Spinal cord (tissue), 10 donors: ENCODE results near the gene OR4D11. TPM values are rescaled to one million over a fixed set of nuclear protein-coding genes. Genes with fewer than 3 reads are reported as not detected.
"Not testable (repeated sequence)": the region's sequence is repeated elsewhere in the genome, so short reads cannot be mapped to it uniquely, and the experiment has no call there.

Source experiments
- DNase-seq, 6 donors: peaks; one replicate each; pipeline versions ENCODE4 v3.0.0 to v3.0.0-alpha.2; 2013 to 2015; ENCODE audit warnings: low spot score in 6 of 6, low read depth in 4 of 6
- H3K27ac ChIP-seq: one replicate; pipeline ENCODE4 v1.5.1; 2013; ENCODE audit warnings: low read depth, low read length, control low read depth
- H3K27me3 ChIP-seq: one replicate; pipeline ENCODE4 v1.6.1; 2013; ENCODE audit warnings: low read length; ENCODE audit not compliant: control insufficient read depth, insufficient read depth
- H3K36me3 ChIP-seq: one replicate; pipeline ENCODE4 v1.6.1; 2013; ENCODE audit warnings: low read length; ENCODE audit not compliant: control insufficient read depth, insufficient read depth
- H3K4me1 ChIP-seq: one replicate; pipeline ENCODE4 v1.6.1; 2013; ENCODE audit warnings: low read length; ENCODE audit not compliant: control insufficient read depth, insufficient read depth
- H3K4me3 ChIP-seq: one replicate; pipeline ENCODE4 v1.5.1; 2013; ENCODE audit warnings: low read depth, low read length, control low read depth
- H3K9me3 ChIP-seq: one replicate; pipeline ENCODE4 v1.6.1; 2013; ENCODE audit warnings: low read length; ENCODE audit not compliant: control insufficient read depth, insufficient read depth
- WGBS: methylation state at CpG from one replicate; pipeline ENCODE4 v1.1.5; 2013; ENCODE audit warnings: missing lambda C conversion rate; ENCODE audit not compliant: insufficient coverage; 5-methylcytosine and 5-hydroxymethylcytosine counted together
- polyA plus RNA-seq, 2 donors: library from polyadenylated mRNA; unstranded; fragments of 120-200 nt; gene quantifications; one replicate each; pipeline ENCODE4 v1.2.1, GENCODE V29; 2013; ENCODE audit not compliant: insufficient read length in 2 of 2
- total RNA-seq, 2 donors: library from RNA; depleted of rRNA in 1 of 2; stranded (reverse); fragments of 120-200 nt in 1 of 2; fragments of >200 nt in 1 of 2; gene quantifications; one replicate each; pipeline versions ENCODE4 v1.2.3 to v1.2.4, GENCODE V29; 2013 to 2014
- donor health status: healthy.

OR4D11 gene
- total and polyA plus RNA-seq, 4 donors, result not detected

DNA sequence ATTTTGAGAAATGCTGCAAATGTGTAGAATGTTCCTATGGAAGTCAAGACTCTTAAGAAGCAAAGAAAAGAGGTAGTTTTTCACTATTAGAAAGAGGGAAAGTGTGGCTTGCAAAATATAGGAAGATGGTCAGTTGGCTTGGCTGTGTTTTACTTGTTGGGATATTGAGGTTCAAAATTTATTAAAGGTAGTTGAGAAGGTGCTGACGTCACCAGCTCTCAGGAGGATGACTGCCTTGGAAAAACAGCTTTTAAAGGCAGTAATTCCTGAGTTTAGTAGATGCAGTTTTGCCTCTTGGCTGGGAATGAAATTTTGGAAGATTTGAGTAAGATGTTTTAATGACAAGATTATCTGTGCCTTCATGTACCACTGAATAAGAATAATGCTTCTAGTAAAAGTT, 8.3 kb downstream of the OR4D11 start:
- H3K9me3 ChIP-seq, result no peaks in the 10 kb centered on the region
- no peaks in the 10 kb centered on the region for H3K4me1 ChIP-seq
- no peak overlapping the region for H3K27ac ChIP-seq
- no peaks in the 10 kb centered on the region for H3K36me3 ChIP-seq
- no peaks in the 10 kb centered on the region for H3K27me3 ChIP-seq
- DNase-seq, result no peak
- H3K4me3 ChIP-seq, result no peak overlapping the region
- WGBS, result 88% methylated on average over 1 of the region's 1 CpG

DNA sequence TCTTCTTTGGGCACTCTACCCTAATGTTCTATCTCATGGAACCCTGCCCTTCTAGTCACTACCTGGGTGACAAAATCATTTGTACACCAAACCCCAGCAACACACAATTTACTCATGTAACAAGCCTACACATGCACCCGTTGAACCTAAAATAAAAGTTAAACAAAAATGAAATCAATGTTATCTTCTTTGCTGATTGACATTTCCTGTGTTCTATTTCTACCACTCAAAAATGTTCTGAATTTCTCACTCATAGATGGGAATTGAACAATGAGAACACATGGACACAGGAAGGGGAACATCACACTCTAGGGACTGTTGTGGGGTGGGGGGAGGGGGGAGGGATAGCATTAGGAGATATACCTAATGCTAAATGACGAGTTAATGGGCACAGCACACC, 16.8 kb downstream of the OR4D11 start:
- not testable (repeated sequence) for H3K4me3 ChIP-seq, DNase-seq, H3K27ac ChIP-seq, H3K9me3 ChIP-seq, H3K27me3 ChIP-seq, H3K36me3 ChIP-seq, H3K4me1 ChIP-seq
- WGBS, result no CpG with 5 or more reads among the region's 2 CpGs

DNA sequence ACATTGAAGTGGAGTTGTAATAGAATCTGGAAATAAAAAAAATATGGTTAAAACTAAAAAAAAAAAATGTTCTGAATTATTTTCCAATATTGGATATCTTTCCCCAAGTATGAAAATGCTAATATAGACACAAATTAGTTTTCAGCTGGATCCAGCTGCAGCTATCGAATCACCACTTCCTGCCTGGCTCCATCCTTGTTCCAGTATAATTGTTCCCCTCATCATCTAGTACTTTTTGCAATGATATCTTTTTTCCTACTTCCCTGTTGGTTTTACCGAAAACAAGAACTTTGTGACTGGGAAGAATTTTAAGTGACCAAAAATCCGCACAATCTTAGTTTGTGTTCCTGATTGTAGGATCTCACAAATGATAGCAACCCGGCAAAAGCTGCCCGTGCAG, 17.4 kb downstream of the OR4D11 start:
- 94% methylated on average over 4 of the region's 5 CpGs for WGBS
- DNase-seq, result no peak
- H3K9me3 ChIP-seq, result no peaks in the 10 kb centered on the region
- H3K4me3 ChIP-seq, result no peak overlapping the region
- H3K36me3 ChIP-seq, result no peaks in the 10 kb centered on the region
- H3K4me1 ChIP-seq, result no peaks in the 10 kb centered on the region
- H3K27me3 ChIP-seq, result no peaks in the 10 kb centered on the region
- no peak overlapping the region for H3K27ac ChIP-seq

DNA sequence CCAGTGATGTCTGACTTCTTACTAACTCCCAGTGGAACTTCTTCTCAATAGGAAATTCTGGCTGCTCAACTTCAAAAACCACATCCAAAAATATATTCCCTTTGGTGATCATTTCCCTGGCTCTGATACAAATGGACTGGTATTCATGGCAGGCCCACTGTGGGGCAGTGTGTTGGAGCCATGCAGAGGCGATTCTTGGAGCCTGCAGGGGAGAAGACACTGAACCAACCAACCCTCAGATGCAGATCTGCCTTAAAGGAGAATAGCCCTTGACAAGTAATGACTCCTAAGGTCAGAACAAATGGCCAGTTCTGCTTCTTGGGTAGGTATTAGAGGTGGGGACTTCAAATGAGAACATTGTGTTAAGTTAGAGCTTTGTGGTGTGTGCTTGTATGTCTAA, 20.2 kb downstream of the OR4D11 start:
- Histone ChIP-seq H3K27me3 (no peaks in the 10 kb centered on the region), H3K4me3 (no peak overlapping the region), H3K4me1 (no peaks in the 10 kb centered on the region), H3K9me3 (no peaks in the 10 kb centered on the region), H3K36me3 (no peaks in the 10 kb centered on the region), H3K27ac (no peak overlapping the region)
- WGBS, result no CpG with 5 or more reads among the region's 1 CpG
- no peak for DNase-seq

DNA sequence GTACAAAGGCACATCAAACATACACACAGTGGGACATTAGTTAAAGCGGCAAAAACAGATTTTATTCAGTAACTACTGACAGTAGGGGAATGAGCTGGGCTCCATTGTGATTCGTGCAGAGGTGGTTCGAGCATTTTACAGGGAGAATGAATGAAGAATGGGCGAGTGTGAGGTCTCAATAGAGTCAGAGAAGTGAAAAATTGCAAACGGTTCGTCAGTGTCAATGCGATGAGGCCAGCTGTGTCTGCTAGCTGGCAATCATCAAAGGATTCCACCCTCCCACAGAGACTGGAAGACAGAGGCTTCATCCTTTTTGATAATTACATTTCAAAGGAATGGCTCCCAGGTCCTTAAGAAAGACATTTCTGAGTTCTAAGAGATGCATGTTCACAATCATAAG, 25.3 kb downstream of the OR4D11 start:
- Histone ChIP-seq H3K27me3 (no peaks in the 10 kb centered on the region), H3K9me3 (no peaks in the 10 kb centered on the region), H3K27ac (no peak overlapping the region), H3K36me3 (no peaks in the 10 kb centered on the region), H3K4me3 (no peak overlapping the region), H3K4me1 (no peaks in the 10 kb centered on the region)
- WGBS, result 19% methylated on average over 4 of the region's 7 CpGs
- peak in 1 of 6 donors; percentile 49 for DNase-seq

DNA sequence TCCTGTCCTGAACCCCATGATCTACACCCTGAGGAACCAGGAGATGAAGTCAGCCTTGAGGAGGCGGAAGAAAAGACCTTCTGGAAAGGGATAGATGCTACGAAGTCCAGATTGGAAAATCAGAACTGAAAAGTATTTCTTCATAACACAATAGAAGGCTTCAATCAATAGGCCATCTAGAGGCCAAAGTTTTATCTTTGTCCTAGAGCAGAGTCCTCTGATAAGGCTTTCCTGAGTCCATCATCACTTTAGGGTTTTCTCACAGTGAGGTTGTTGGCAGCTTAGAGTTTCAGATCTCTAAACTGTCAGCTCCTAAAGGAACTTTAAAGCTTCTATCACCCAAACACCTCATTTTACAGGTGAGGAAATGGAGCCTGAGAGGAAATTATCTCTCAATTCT, 29.2 kb downstream of the OR4D11 start:
- WGBS, result no CpG with 5 or more reads among the region's 2 CpGs
- H3K9me3 ChIP-seq, result no peaks in the 10 kb centered on the region

DNA sequence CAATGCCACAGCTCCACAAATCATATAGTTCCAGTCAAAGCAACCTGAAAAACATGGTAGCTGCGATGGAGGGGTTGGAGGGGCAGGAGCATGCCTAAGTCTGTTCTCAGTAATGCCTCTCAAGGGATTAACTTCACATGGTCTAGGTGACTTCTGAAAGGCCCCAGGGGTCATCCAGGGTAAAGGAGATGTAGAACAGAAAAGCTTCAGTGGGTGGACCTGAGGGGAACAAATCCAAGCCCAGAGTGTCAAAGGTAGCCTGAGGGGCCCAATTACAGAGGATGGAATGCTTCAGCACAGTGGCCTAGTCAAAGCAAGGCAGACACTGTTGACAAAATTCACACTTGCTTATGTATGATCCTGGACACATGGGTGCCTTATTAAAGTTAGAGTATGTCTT, 31.3 kb downstream of the OR4D11 start:
- Histone ChIP-seq H3K9me3 (no peaks in the 10 kb centered on the region), H3K36me3 (no peaks in the 10 kb centered on the region), H3K4me1 (no peaks in the 10 kb centered on the region), H3K4me3 (no peak overlapping the region), H3K27ac (no peak overlapping the region), H3K27me3 (no peaks in the 10 kb centered on the region)
- 75% methylated on average over 1 of the region's 1 CpG for WGBS
- no peak for DNase-seq

More for the DNA sequence above, 29.2 kb downstream of the OR4D11 start:
- H3K27me3 ChIP-seq, result no peaks in the 10 kb centered on the region
- DNase-seq, result no peak
- no peaks in the 10 kb centered on the region for H3K4me1 ChIP-seq
- H3K36me3 ChIP-seq, result no peaks in the 10 kb centered on the region
- H3K4me3 ChIP-seq, result no peak overlapping the region
- no peak overlapping the region for H3K27ac ChIP-seq

DNA sequence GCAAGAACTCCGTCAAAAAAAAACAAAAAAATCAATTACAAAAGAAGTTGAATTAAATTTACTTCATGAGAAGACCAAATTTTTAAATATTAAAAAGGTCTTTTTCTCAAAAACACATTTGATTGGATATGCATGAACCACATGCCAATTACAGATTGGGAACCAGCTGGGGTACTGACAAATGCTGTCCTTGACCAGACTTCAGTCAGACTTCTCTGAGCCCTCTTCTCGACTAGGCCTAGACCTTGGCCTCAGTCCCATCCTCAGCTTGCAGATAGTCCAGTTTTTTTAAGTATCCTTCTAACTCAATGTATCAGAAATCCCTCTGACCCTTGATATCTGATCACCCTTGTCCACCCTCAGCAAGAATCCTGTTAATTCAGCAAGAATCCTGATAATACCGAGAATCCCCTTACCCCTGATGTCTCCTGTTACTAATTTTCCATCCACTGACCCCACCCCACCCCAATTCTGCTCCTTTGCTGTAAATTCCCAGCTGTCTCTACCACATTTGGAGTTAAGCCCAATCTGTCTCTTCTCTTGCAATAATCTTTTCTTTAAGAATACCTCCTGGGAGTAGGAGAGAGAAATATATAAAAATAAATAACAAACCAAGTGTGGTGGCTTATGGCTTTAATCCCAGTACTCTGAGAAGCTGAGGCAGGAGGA, 38.9 kb downstream of the OR4D11 start:
- Histone ChIP-seq H3K27ac (no peak overlapping the region), H3K36me3 (no peaks in the 10 kb centered on the region), H3K4me1 (no peaks in the 10 kb centered on the region), H3K4me3 (no peak overlapping the region), H3K9me3 (no peaks in the 10 kb centered on the region), H3K27me3 (no peaks in the 10 kb centered on the region)
- DNase-seq, result no peak
- WGBS, result 93% methylated on average over 2 of the region's 3 CpGs

DNA sequence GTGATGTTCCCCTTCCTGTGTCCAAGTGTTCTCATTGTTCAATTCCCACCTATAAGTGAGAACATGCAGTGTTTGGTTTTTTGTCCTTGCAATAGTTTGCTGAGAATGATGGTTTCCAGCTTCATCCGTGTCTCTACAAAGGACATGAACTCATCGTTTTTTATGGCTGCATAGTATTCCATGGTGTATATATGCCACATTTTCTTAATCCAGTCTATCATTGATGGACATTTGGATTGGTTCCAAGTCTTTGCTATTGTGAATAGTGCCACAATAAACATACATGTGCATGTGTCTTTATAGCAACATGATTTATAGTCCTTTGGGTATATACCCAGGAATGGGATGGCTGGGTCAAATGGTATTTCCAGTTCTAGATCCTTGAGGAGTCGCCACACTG, 40.3 kb downstream of the OR4D11 start:
- WGBS, result no CpG with 5 or more reads among the region's 3 CpGs
- H3K4me3 ChIP-seq, H3K27me3 ChIP-seq, DNase-seq, H3K4me1 ChIP-seq, H3K9me3 ChIP-seq, H3K36me3 ChIP-seq, H3K27ac ChIP-seq: not testable (repeated sequence)

DNA sequence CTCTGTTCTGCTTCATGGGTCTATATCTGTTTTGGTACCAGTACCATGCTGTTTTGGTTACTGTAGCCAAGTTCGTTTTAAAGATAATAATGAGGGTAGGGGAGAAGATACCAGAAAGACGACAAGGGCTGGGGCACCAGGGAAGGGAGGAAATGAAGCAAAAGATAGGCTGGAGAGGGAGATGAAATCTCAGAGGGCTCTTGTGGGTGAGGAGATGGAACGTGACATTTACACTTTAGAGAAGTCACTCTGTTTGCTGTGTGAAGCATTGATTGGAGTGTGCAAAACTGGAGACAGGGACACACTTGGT, 41.4 kb downstream of the OR4D11 start:
- Histone ChIP-seq H3K4me1 (peaks cover under 1% of the 10 kb centered on the region), H3K27me3 (no peaks in the 10 kb centered on the region), H3K4me3 (no peak overlapping the region), H3K27ac (no peak overlapping the region), H3K36me3 (no peaks in the 10 kb centered on the region), H3K9me3 (no peaks in the 10 kb centered on the region)
- no peak for DNase-seq
- WGBS, result 96% methylated on average over 3 of the region's 3 CpGs
